Stimulated activated CD4-positive, alpha-beta T cell treated with anti-CD3 and anti-CD28 coated beads, Interleukin-2, amount 100 ng/mL, for 48 hours (primary cell): ENCODE data around the gene PDCD4.
"Not testable (repeated sequence)": the region's sequence is repeated elsewhere in the genome, so short reads cannot be mapped to it uniquely, and the experiment has no call there.

Experiments used
- DNase-seq, 2 donors: peaks; one replicate each; pipeline ENCODE4 v3.0.0-alpha.2; 2020

The PDCD4 gene

GRCh38 chr10:110887560-110887959 lies 15.8 kb downstream of the PDCD4 start:
- DNase-seq, result no peak

GRCh38 chr10:110892602-110893288 lies 21.0 kb downstream of the PDCD4 start:
- DNase-seq, result no peak

DNA sequence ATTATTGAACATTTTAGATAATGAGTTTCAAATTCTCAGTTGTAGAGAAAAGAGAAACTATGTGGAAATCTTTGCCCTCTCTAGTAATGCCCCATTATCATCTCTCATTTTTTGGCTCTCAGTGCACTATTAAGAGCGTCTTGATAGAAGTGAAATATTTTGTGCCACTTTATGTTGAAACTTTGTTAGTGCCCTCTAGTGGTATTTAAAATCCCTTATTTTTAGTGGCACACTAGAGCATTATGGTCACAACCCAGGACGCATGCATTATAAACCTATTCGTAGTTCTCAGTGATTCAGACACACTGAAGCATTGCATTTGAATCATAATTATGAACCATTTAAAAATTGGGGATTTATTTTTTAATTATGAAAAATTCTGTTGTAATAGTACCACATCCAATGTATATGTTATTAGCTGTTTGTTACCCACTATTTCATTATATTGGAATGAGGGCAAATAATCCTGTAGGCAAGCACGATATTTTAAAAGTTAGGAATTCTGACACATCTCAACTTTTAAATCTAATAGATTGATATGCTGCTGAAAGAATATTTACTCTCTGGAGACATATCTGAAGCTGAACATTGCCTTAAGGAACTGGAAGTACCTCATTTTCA lies 21.9 kb downstream of the PDCD4 start:
- no peak for DNase-seq

DNA sequence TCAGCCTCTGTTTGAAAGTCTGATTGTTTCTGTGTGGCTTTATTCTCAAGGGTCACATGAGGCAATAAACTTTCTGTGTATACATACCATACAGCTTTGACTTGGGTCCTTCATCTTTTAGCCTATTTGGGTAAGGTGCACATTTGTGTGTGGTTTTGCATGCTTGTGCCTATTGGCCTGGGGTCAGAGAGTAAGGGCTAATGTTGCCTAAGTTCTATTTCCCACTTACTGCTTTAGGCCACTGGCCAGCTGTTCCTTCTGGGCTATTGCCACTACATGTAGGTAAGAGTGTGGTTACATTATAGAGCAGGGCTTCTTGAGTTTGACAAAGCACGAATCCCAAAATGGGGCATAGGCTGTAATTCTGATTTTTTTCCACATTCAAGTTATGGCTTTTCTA lies 25.5 kb downstream of the PDCD4 start:
- no peak for DNase-seq

- DNase-seq, result no peak
Observed at GRCh38 chr10:110898391-110898790, 26.7 kb downstream of the PDCD4 start.

DNA sequence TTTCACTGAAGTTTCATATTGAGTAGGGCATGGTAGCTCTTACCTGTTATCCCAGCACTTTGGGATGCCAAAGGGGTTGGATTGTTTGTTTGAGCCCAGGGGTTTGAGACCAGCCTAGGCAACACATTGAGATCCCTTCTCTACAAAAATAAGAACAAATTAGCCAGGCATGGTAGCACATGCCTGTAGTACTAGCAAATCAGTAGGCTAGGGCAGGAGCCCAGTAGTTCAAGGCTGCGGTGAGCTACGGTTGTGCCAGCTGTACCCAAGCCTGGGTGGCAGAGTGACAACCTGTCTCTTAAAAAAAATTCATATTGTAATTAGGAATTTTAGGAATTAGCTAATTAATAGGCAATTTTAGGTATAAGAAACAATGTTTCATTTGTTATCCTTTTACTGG lies 29.3 kb downstream of the PDCD4 start:
- DNase-seq, result no peak

- peak in 1 of 2 donors; percentile 15 for DNase-seq
Observed at GRCh38 chr10:110901954-110902819, 30.5 kb downstream of the PDCD4 start.

GRCh38 chr10:110903280-110904278 lies 31.9 kb downstream of the PDCD4 start:
- DNase-seq, result peak in 1 of 2 donors; percentile 18

- DNase-seq, result no peak
Observed at GRCh38 chr10:110910138-110910537, 38.4 kb downstream of the PDCD4 start.

DNA sequence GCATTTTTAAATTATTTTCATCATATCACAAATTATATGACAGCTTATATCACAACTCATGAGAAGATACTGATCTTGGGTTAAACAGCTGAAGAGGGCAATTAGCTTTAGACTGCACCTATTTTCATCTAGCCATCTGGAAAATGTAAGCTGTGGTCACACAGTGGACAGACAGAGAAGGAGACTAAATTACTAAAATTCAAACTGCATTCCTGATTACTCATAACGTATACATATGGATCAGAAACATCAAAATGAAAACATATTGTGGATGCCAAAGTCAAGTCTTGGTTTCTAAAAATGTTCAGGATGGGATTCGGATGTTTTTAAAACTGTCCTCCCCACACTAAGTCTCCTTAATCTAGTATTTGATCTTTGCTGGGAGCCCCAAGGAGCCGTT lies 40.6 kb downstream of the PDCD4 start:
- DNase-seq, result no peak

DNA sequence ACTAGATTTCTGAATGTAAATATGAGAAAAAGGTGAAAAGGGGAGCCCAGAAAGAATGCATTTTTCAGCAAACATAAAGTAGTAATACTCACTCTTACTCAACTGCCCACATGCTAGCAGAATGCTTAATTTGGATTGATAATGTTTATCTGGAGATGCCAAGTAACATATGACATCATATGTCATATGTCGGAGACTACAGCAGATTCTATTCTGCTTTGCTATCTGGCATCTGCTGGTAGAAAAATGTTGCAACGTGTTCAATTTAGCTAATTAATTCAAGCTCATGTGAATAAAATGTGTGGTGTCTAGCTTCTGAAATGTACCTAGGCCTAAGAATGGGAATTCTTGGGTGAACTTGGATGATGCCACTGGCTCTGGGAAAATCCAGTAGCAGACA lies 42.7 kb downstream of the PDCD4 start:
- DNase-seq, result no peak

- no peak for DNase-seq
Observed at GRCh38 chr10:110915035-110915434, 43.3 kb downstream of the PDCD4 start.

GRCh38 chr10:110915600-110915999 lies 43.9 kb downstream of the PDCD4 start:
- DNase-seq, result not testable (repeated sequence)

DNA sequence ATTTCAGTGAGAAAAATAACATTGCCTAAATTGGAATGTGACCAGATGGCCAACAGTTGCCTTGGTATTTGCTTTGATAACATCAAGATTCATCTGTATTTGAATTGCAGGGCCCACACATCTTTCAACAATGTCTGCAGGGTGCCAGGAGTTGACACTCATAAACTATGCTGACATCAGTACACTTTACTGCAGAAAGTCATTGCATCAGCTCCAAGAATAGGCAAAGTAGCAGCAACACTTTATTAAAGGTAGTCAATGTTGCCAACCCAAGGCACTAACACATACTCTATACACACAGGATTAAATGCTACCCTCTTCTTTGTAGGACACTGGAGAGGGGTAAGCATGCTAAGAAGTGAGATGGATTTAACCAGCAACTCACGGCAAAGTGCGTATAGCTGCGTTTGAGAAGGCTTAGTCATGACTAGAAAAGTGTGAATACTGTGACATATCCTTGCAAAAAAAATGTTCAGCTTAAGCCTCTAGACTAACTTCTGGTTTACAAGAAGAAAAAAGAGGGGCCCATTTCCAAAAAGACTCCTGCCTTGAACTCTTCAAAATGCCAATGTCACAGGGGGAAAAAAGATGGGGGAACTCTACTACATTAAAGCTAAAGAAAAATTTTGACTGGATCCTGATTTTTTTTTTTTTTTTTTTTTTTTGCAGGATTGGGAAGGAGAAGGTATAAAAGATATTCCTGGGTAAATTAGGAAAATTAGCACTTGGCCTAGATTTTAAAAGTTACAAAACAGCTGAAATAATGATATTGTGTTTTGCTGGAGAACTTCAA lies 45.0 kb downstream of the PDCD4 start:
- DNase-seq, result no peak

DNA sequence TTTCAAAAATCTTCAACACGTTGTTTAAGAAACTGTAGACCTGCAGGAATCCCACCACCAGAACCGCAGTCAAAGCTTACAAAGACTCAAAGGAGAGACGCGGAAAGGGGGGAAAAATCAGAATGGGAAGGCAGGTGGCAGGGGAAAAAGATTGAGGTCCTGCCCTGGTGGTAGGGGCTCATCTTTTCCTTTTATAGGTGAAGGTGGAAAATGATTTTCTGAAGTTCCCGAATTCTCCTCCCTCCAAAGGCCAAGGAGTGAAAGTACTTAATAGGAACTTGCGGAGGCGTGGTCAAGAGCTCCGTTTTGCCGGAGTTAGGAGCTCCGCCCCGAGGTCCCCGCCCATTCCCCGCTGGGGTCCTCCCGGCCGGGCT lies 46.5 kb downstream of the PDCD4 start:
- peak in 1 of 2 donors; percentile 84 for DNase-seq

DNA sequence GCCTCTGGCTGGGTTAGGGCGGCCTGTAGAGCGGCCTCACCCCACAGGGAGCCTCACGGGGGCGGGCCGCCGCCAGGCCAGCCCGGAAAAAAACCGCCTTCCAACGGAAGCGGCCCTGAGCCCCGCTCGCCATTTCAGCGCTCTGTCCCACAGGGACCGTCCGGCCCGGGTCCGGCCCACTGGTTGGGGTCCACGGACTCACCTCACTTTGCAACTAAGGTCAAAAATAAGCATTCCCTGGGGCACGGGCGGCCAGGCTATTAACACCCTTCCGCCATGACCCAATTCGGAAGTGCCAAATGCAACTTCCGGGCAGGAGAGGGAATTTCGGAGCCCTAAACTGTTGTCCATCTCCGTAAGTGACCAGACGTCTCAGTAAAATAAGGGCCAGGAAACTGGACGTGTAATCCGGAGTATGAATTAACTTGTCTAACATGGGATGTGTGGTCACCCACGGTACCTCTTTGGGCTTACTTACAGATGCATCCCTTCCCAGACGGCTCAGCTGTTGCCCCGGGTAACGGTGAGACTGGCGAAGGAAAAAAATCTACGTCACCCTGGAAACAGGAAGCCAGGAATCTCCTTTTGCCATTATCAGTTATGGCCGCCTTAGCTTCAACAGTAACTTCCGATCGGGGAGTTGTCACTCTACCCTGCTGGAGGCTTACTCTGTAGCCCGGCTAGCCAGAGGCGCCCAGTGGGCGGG lies 47.1 kb downstream of the PDCD4 start, which contains the start of gene BBIP1:
Gene BBIP1 (minus strand): TSS at position 538 of the 706 bp plus-strand sequence. CDS start 1,023 bp downstream, outside the sequence.
- peak in 1 of 2 donors; percentile 80 for DNase-seq

GRCh38 chr10:110919349-110919931 lies 47.7 kb downstream of the PDCD4 start, which contains the start of gene SHOC2:
SHOC2 (plus strand) TSS chr10:110919604; CDS start chr10:110964359, 44,755 bp downstream.
- peak; percentile 93 to 95 for DNase-seq

- peak in 1 of 2 donors; percentile 16 for DNase-seq
Observed at GRCh38 chr10:110919971-110920881, 48.5 kb downstream of the PDCD4 start.

- no peak for DNase-seq
Observed at GRCh38 chr10:110923856-110924493, 52.2 kb downstream of the PDCD4 start.
